HG02973 (cell line): ENCODE results near the gene DERL2.

Experiments
- ATAC-seq: cut with Tn5 transposase; IDR thresholded peaks from one replicate; pipeline ENCODE4 v1.9.1; 2021; ENCODE audit warnings: moderate library complexity; ENCODE audit not compliant: unreplicated experiment

DERL2 gene

DNA sequence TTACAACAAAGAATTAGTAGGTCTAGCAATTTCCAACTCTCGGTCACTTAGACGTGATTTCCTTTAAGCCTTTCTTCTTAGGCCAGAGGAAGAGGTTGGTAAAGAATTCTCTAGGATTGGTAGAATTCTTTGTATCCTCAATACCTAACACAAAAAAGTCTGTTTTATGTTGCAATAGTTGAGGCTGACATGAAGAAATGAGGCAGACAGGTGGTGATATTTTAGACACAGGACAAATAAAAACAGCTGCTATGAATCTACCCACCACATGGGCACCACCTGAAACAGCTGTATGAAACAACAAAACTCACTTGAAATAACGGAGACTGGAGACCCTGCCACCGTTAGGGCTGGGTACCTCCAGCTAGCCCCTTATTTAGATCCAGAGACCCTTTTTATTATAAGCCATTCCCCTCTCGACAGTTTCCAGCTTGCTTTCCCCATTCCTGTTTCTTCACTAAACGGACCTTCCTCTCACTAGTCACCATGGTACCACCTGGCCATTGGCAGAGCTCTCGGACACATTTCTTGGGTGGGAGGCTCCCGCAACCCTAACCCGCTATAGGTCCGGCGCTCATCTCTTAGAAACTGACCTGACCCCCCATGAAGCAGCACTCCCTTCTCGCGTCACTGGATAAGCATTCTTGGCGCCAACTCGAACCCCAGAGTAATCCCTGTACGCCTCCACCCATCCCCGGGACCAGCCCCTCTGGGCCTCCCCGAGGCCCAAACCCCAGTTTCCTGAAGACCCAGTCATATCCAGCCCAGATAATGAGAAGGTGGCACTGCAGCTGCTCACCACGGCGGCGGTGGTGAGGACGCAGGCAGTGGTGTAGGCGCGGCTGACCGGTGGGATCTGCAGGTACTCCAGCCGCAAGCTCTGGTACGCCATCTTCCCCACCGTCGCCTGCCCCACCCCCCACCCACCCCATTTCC is at the start of gene DERL2:
DERL2 (minus strand) TSS at position 909 of the 936 bp plus-strand sequence; CDS start at position 892, 17 bp downstream.
- peak; percentile 19 for ATAC-seq

DNA sequence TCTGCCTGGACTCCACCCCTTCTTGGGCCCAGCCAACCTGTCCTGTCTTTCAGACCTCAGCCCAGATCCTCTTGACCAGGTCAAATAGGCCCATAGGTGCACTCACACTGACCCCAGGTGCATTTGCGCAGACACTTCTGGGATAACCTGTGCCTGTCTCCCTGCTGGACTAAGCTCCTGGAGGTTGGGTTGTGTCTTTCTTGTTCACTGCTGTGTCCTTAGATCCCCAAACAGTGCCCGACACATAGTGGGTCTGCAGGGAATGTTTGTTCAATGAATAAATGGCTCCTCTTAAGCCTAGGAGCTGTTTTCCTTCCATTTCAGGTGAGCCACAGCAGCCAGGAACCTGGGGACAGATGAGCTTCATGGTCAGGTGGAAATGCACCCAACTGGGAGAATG is 49.5 kb upstream of the DERL2 start:
- no peak for ATAC-seq

- no peak for ATAC-seq
Observed at GRCh38 chr17:5533486-5534315, 47.7 kb upstream of the DERL2 start.

DNA sequence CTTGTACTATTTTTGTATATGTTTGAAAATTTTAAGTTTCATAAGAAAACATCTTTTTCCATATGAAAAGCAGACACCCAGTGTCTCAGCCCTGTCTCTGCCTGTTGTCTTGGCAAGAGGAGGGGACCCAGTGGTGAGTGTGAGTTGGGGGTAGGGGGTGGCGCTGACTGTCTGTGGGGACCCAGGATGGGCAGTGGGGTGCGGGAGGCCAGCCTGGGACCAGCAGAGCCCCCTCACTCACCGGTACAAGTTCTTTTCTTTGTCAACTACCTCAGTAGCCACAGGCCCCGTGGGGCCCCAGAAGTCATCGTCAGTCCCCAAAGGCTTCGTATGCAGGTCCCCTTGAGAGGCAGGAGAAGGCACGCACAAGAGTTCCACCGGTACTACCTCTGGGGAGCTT is 46.6 kb upstream of the DERL2 start:
- ATAC-seq: no peak

DNA sequence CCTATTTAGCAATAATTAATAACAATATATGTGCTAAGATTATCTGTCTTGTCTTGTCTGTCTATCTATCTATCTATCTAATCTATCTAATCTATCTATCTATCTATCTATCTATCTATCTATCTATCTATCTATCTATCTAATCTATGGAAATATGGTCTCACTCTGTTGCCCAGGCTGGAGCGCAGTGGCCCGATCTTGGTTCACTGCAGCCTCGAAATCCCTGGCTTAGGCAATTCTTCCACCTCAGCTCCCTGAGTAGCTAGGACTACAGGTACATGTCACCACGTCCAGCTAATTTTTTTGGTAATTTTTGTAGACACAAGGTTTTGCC is 45.1 kb upstream of the DERL2 start:
- ATAC-seq: no peak

DNA sequence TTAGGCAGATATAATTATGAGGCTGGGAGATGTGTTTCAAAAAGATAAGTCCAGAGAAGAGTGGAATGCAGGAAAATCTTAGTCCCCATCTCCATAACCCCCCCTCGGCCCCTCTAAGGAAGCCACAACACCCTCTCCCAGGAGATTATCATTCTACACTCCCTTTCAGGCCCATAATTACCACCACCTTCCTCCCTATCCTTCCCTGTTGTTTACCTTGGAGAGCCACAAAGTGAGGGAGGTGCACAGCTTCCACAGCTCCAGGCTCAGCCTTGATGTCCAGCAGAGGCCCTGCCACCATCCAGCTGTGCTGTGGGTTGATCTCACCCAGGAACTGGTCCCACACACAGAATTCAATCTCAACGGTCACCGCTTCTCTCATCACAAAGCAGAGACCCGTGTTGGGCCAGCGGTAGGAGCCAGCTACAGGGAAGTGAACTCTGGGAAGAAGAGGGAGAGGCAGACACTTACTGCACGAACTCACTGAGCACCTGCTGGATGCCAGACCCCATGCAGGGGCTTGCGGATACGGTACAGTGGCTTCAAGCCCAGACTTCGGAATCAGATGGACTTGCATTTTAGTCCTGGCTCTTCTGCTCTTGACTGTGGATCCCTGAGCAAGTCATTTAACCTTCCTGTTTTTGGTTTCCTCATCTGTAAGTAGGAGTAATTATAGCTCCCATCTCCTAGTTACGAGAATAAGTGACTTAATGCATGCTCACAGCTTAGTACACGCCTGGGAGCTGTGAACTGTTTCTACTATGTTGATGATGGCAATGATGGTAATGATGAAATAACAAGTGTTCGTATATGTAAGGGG is 44.5 kb upstream of the DERL2 start:
- ATAC-seq: no peak

- ATAC-seq: no peak
Observed at GRCh38 chr17:5527601-5528250, 41.7 kb upstream of the DERL2 start.

DNA sequence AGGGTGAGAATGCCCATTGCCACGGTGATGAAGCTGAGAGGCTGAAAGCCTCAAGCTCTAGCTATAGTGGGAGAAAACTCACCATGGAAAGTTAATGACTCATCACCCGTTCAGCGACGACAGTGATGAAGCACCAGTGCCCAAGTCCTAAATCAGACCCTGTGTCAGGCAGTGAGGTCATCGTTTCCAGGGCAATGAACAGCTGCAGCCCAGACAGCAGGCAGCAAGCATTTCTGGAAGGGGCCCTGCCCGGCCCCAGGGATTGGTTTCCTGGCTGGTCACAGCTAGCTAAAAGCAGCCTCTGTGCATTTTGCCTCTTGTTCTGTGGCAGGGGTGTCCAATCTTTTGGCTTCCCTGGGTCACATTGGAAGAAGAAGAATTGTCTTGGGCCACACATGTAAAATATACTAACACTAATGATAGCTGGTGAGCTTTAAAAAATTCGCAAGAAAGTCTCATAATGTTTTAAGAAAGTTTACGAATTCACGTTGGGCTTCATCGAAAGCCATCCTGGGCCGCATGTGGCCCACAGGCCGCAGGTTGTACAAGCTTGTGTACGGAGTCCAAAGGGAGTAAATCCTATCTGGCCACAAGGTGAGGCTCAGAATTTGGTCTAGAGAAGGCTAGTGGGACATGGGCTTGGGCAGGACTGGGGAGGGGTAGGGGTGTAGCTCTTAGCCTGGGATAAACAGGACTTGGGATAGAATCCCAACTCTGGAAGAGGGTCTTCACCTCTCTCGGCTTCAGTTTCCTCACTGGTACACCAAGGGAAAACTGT is 41.0 kb upstream of the DERL2 start:
- no peak for ATAC-seq

- no peak for ATAC-seq
Observed at GRCh38 chr17:5523249-5523648, 37.3 kb upstream of the DERL2 start.

- no peak for ATAC-seq
Observed at GRCh38 chr17:5522476-5522875, 36.5 kb upstream of the DERL2 start.

GRCh38 chr17:5516060-5516792 is 30.2 kb upstream of the DERL2 start:
- no peak for ATAC-seq

- no peak for ATAC-seq
Observed at GRCh38 chr17:5514976-5515375, 29.0 kb upstream of the DERL2 start.

- ATAC-seq: no peak
Observed at GRCh38 chr17:5513628-5514027, 27.6 kb upstream of the DERL2 start.

DNA sequence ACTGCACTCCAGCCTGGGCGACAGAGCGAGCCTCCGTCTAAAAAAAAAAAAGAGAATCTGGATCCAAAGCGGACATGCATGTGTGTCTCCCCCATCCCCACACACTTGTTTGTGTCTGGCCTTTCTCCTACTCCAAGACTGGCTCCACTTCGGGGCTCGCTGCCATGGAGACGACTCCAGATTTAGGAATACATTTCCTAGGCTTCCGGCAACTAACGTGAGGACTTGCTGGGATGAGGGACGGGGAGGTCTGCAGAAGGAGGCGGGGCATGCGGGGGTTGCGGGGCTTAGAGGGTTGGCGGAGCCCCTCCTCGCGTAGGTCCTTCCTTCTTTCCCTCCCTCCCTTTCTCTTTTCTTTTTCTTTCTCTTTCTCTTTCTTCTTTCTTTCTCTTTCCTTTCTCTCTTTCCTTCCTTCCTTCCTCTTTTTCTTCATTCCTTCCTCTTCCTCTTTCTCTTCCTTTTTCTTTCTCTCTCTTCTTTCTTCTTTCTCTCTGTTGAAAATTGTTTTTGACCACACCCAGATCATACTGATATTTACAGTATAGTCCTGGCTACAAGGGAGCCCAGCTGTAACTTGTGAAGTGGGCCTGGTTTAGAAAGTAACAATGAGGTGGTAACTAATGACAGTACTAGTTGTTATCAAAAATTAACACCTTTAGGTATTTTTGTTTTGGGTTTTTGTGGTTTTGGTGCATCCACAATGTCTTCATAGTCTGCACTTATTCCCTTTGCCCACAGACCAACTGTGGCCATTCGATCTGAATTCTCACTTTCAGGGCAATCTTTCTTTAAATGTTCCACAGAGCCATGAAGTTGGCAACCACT is 25.6 kb upstream of the DERL2 start:
- no peak for ATAC-seq

GRCh38 chr17:5510771-5511170 is 24.8 kb upstream of the DERL2 start:
- ATAC-seq: no peak

- no peak for ATAC-seq
Observed at GRCh38 chr17:5509482-5509881, 23.5 kb upstream of the DERL2 start.

GRCh38 chr17:5508810-5509209 is 22.8 kb upstream of the DERL2 start:
- ATAC-seq: no peak

DNA sequence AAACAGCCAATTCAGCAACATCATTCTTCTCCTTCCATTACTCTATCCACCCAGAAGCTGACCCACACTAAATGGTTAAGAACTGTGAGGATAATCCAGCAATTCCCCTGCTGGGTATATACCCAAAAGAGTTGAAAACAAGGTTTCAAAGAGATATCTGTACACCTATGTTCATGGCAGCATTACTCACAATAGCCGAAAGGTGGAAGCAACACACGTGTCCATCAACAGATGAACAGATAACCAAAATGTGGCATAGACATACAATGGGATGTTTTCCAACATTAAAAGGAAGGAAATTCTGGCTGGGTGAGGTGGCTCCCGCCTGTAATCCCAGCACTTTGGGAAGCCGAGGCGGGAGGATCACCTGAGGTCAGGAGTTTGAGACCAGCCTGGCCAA is 20.3 kb upstream of the DERL2 start:
- no peak for ATAC-seq
